ENCODE measurements around the gene JMJD1C. TPM values are rescaled to one million over a fixed set of nuclear protein-coding genes. Genes with fewer than 3 reads are reported as not detected.
A peak's percentile ranks its signal among the peaks of the same experiment; 100 is the strongest.

JMJD1C gene
- total RNA-seq, 4 donors from 2014 or later = 41.6 to 77.8 (median 56.9) TPM

DNA sequence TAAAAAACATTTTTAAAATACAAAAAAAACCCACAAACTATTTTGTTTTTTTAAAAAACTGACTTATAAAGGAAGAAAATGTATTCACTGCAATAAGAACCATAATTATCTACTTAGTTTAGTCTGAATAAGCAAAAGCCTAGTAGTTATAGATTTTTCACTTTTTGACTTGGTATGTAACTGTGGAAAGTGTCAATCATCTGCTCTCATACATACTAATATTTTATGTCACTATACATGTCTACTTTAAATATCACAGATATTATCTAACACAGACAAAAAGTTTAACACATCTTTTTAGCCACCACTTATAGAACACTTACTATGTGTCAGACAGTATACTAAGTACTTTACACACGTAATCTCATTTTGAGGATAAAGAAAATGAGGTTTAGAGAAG is 3.2 kb upstream of the JMJD1C start:
- intact Hi-C loops (cut with DNase I) = no loop called here
- no peak overlapping the region for H3K4me3 ChIP-seq
- no peak overlapping the region for H3K27ac ChIP-seq
- TF ChIP-seq POLR2A (IDR thresholded peaks at IDR 0.05) = no peak
- TF ChIP-seq CTCF (IDR thresholded peaks at IDR 0.05) = no peak
- DNase-seq = no peak
- peaks cover 0 to 25% (median 0%) of the 10 kb centered on the region in 3 donors for H3K4me1 ChIP-seq
- 95 to 100% methylated on average over 1 of the region's 1 CpG for WGBS, 2 donors
- no peaks in the 10 kb centered on the region for H3K9me3 ChIP-seq
- H3K36me3 ChIP-seq = no peaks in the 10 kb centered on the region
- no peaks in the 10 kb centered on the region for H3K27me3 ChIP-seq

- TF ChIP-seq CTCF (IDR thresholded peaks at IDR 0.05) (no peak), POLR2A (IDR thresholded peaks at IDR 0.05) (no peak)
- Histone ChIP-seq H3K4me3 (no peak overlapping the region), H3K9me3 (no peaks in the 10 kb centered on the region), H3K27ac (no peak overlapping the region), H3K27me3 (no peaks in the 10 kb centered on the region), H3K4me1 (peaks cover 0 to 27% (median 0%) of the 10 kb centered on the region in 3 donors), H3K36me3 (no peaks in the 10 kb centered on the region)
- intact Hi-C loops (cut with DNase I) = no loop called here
- WGBS, 2 donors = 65 to 85% methylated on average over 1 of the region's 1 CpG
- no peak for DNase-seq
Measured at GRCh38 chr10:63467841-63468240, 2.1 kb upstream of the JMJD1C start.

- Histone ChIP-seq H3K27me3 (no peaks in the 10 kb centered on the region), H3K4me1 (peaks cover 0 to 27% (median 0%) of the 10 kb centered on the region in 3 donors), H3K9me3 (no peaks in the 10 kb centered on the region), H3K27ac (peak overlapping the region; percentile 86 to 93 (median 90)), H3K4me3 (peak overlapping the region; percentile 61 to 94 (median 88)), H3K36me3 (no peaks in the 10 kb centered on the region)
- TF ChIP-seq POLR2A (IDR thresholded peaks at IDR 0.05) (no peak), CTCF (IDR thresholded peaks at IDR 0.05) (no peak)
- 9 to 12% methylated on average over 23 to 24 of the region's 27 CpGs for WGBS, 2 donors
- no peak for DNase-seq
- intact Hi-C loops (cut with DNase I) = no loop called here
Measured at GRCh38 chr10:63466144-63466935, 563 bp upstream of the JMJD1C start.

DNA sequence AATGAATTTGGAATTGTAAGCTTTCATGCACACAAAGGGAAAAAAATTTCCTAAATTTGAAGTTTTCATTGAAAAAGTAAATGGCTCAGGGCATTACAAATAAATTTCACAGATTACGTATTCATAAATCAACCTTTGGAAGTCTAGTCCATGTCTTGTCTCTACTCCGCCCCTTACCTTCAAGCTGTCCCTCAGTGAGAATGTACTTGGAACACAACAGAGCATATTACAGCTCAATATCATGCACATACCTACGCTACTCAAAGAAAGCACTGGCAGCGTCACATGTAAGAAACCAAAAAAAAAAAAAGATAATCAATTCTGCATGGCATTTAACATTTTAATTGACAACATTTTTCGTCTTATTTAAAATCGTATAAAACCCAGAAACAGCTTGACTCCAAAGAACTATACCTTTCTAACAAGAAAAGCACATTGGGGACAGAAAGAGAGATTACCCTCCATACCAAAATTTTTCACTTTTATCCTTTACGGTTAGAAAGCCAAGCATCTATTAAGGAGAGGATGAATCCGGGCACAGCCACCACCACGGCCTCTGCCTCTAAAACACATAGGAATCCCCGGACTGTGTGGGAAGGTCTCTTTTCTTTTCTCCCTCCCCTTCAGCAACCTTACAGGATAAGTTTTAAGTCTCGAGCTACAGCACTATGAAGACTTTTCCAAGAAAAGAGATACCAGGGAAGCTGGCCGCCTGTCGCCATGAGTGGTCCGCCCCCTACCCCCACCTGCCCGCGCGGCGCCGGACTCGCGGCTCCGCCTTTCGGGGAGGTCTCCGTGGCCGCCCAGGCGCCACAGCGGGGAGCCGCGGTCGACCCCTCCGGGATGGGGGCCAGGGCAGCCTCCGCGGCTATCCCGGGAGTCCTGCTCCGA is 1.1 kb downstream of the JMJD1C start:
- DNase-seq = no peak
- WGBS, 2 donors = 18 to 26% methylated on average over 11 to 19 of the region's 35 CpGs
- Histone ChIP-seq H3K27ac (peak overlapping the region; percentile 86 to 93 (median 90)), H3K36me3 (no peaks in the 10 kb centered on the region), H3K9me3 (no peaks in the 10 kb centered on the region), H3K4me1 (peaks cover 0 to 21% (median 0%) of the 10 kb centered on the region in 3 donors), H3K4me3 (peak overlapping the region; percentile 61 to 94 (median 88)), H3K27me3 (no peaks in the 10 kb centered on the region)
- TF ChIP-seq CTCF (IDR thresholded peaks at IDR 0.05) (no peak), POLR2A (IDR thresholded peaks at IDR 0.05) (no peak)
- intact Hi-C loops (cut with DNase I) = no loop called here

DNA sequence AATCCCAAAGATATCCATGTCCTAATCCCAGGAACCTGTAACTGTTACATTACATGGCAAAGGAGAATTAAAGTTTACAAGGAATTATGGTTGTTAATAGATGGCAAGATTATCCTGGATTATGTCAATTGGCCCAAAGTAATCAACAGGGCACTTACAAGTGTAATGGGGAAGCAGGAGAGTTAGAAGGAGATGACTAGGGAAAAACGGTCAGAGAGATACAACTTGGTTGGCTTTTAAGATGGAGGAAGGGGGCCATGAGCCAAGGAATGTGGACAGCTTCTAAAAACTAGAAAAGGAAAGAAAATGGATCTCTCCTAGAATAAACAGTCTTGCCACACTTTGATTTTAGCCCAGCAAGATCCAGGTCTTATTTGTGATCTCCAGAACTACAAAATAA is 3.3 kb downstream of the JMJD1C start:
- Histone ChIP-seq H3K4me3 (no peak overlapping the region), H3K27me3 (no peaks in the 10 kb centered on the region), H3K9me3 (no peaks in the 10 kb centered on the region), H3K36me3 (no peaks in the 10 kb centered on the region), H3K4me1 (peaks cover 0 to 21% (median 0%) of the 10 kb centered on the region in 3 donors), H3K27ac (no peak overlapping the region)
- TF ChIP-seq CTCF (IDR thresholded peaks at IDR 0.05) (no peak), POLR2A (IDR thresholded peaks at IDR 0.05) (no peak)
- no peak for DNase-seq
- WGBS, 2 donors = 79 to 88% methylated on average over 1 of the region's 1 CpG
- intact Hi-C loops (cut with DNase I) = no loop called here
